ENCODE data around the gene NPC1.

NPC1 gene

DNA sequence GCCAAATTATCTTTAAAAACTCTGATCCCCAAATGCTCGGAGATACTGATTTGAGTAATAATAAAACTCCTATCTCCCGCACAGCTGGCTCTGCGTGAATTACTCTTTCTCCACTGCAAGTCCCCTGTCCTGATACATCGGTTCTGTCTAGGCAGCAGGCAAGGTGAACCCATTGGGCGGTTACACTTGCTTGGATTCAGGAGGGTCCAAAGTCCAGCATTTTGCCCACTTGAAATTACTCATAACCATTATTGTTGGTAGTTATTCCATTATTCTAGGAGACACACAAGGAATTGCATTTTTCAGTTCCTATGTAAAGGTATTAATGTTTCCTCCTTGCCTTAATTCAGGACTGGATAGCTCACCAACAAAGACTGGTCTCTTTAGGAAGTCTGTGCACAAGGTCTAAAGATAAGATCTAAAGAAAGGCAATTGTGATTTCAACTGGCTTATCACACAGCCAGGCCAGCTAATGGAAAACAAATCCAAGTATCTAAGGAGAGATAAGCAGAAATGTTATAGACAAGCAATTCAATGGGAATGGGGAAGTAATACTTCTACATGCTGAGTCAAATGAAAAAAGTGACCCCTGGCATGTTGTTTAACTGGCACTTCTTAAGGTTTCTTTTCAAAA is 23.2 kb upstream of the NPC1 start:
- no peak overlapping the region for H2AFZ ChIP-seq (ENCODE audit: low read length, unreplicated experiment)
- no peaks in the 10 kb centered on the region for H3K4me1 ChIP-seq (ENCODE audit: control insufficient read depth, insufficient read depth, low read length, unreplicated experiment)
- no peaks in the 10 kb centered on the region for H3K79me2 ChIP-seq (ENCODE audit: control insufficient read depth, insufficient read depth, low read length, unreplicated experiment)
- no peaks in the 10 kb centered on the region for H3K36me3 ChIP-seq (ENCODE audit: insufficient read depth, low read length)
- H3K27me3 ChIP-seq (ENCODE audit: insufficient read depth, low read length) = no peaks in the 10 kb centered on the region
- no peak overlapping the region for H3K4me3 ChIP-seq (ENCODE audit: low read depth, low read length)
- H3K27ac ChIP-seq (ENCODE audit: low read depth, low read length) = no peak overlapping the region

DNA sequence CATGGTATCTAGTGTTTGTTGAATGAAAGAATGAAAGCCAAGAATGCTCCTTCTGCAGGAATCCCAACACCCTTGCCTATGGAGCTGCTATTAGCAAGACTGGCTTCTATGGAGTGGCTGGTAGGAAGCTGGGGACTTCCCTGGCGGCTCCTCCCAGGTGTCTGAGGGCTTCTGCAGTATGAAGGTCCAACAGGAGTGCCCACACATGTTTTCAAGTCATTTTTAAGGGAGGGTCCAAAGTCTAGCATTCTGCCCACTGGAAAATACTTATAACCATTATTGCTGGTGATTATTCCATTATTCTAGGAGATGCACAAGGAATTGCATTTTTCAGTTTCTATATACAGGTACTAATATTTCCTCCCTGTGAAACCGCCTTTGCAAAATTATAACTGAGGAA is 21.9 kb upstream of the NPC1 start:
- Histone ChIP-seq H3K79me2 (ENCODE audit: control insufficient read depth, insufficient read depth, low read length, unreplicated experiment) (no peaks in the 10 kb centered on the region), H2AFZ (ENCODE audit: low read length, unreplicated experiment) (no peak overlapping the region), H3K4me1 (ENCODE audit: control insufficient read depth, insufficient read depth, low read length, unreplicated experiment) (no peaks in the 10 kb centered on the region), H3K27ac (ENCODE audit: low read depth, low read length) (no peak overlapping the region), H3K4me3 (ENCODE audit: low read depth, low read length) (no peak overlapping the region), H3K27me3 (ENCODE audit: insufficient read depth, low read length) (no peaks in the 10 kb centered on the region), H3K36me3 (ENCODE audit: insufficient read depth, low read length) (no peaks in the 10 kb centered on the region)

DNA sequence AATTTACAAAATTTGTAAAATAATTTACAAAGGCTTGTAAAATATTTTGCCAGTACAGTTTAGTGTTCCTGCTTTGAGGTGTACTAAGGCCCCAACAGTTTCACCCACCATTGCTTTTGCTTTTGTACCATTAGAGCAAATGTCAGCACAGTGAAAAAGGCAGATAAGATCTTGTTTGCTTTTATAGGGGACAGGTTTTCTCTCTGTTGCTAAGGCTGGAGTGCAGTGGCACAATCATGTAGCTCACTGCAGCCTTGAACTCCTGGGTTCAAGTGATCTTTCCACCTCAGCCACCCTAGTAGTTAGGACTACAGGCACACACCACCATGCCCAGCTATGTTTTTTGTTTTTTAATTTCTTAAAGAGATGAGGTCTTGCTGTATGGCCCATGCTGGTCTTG is 19.6 kb upstream of the NPC1 start:
- no peaks in the 10 kb centered on the region for H3K79me2 ChIP-seq (ENCODE audit: control insufficient read depth, insufficient read depth, low read length, unreplicated experiment)
- H2AFZ ChIP-seq (ENCODE audit: low read length, unreplicated experiment) = no peak overlapping the region
- no peaks in the 10 kb centered on the region for H3K36me3 ChIP-seq (ENCODE audit: insufficient read depth, low read length)
- H3K4me1 ChIP-seq (ENCODE audit: control insufficient read depth, insufficient read depth, low read length, unreplicated experiment) = no peaks in the 10 kb centered on the region
- H3K27ac ChIP-seq (ENCODE audit: low read depth, low read length) = no peak overlapping the region
- no peak overlapping the region for H3K4me3 ChIP-seq (ENCODE audit: low read depth, low read length)
- H3K27me3 ChIP-seq (ENCODE audit: insufficient read depth, low read length) = no peaks in the 10 kb centered on the region

DNA sequence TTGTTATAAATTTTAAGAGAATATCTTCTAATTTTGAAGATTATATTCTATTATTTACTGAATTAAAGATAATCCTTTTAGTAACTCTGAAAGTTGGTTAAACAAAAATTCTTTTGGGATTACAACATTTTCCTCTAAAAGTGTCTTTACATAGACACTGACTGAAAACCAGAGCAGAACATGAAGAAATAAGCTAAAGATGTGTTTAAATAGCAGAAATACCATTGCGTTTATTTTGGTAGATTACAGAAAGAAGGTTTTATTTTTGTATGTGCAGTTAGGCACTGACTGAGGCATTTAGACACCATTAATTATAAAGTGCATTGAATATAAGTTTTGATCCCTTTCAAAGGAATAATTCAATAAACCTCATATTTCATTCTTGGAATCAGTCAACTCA is 13.5 kb upstream of the NPC1 start:
- H3K79me2 ChIP-seq (ENCODE audit: control insufficient read depth, insufficient read depth, low read length, unreplicated experiment) = no peaks in the 10 kb centered on the region
- no peaks in the 10 kb centered on the region for H3K4me1 ChIP-seq (ENCODE audit: control insufficient read depth, insufficient read depth, low read length, unreplicated experiment)
- no peak overlapping the region for H3K27ac ChIP-seq (ENCODE audit: low read depth, low read length)
- H2AFZ ChIP-seq (ENCODE audit: low read length, unreplicated experiment) = no peak overlapping the region
- no peaks in the 10 kb centered on the region for H3K27me3 ChIP-seq (ENCODE audit: insufficient read depth, low read length)
- no peak overlapping the region for H3K4me3 ChIP-seq (ENCODE audit: low read depth, low read length)
- H3K36me3 ChIP-seq (ENCODE audit: insufficient read depth, low read length) = no peaks in the 10 kb centered on the region

DNA sequence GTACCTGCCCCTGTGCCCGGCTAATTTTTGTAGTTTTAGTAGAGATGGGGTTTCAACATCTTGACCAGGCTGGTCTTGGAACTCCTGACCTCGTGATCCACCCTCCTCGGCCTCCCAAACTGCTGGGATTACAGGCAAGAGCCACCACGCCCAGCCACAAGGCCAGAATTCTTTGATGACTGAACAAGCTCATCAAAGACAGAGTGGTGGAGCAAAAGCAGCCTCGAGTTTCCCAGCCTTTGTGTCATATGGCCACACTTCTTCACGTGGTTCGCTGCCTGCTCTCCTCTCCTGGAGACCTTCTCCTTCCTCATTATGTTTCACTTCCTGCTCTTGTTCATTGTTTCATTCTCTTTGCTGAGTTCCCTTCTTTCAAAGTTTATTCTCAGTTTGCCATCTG is 9.9 kb upstream of the NPC1 start:
- no peaks in the 10 kb centered on the region for H3K79me2 ChIP-seq (ENCODE audit: control insufficient read depth, insufficient read depth, low read length, unreplicated experiment)
- no peaks in the 10 kb centered on the region for H3K36me3 ChIP-seq (ENCODE audit: insufficient read depth, low read length)
- H3K4me3 ChIP-seq (ENCODE audit: low read depth, low read length) = no peak overlapping the region
- H3K27ac ChIP-seq (ENCODE audit: low read depth, low read length) = no peak overlapping the region
- H3K4me1 ChIP-seq (ENCODE audit: control insufficient read depth, insufficient read depth, low read length, unreplicated experiment) = peaks cover 17% of the 10 kb centered on the region
- no peak overlapping the region for H2AFZ ChIP-seq (ENCODE audit: low read length, unreplicated experiment)
- H3K27me3 ChIP-seq (ENCODE audit: insufficient read depth, low read length) = no peaks in the 10 kb centered on the region

DNA sequence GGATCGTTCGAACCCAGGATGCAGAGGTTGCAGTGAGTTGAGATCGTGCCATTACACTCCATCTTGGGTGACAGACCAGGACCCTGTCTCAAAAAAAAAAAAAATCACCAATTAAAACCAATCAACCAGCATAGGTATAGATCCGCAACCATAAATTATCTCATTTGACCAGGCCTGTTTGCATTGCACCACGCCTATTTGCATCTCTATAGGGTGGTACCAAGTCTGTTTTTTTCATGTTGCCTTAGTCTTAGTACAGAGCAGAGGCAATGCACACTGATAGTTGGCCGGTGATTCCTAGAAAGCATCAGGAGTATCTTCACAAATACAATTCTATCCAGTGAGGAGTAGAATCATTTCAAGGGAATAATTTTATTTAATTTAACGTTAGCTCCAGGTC is 9.3 kb upstream of the NPC1 start:
- H3K27me3 ChIP-seq (ENCODE audit: insufficient read depth, low read length) = no peaks in the 10 kb centered on the region
- no peaks in the 10 kb centered on the region for H3K36me3 ChIP-seq (ENCODE audit: insufficient read depth, low read length)
- no peak overlapping the region for H3K27ac ChIP-seq (ENCODE audit: low read depth, low read length)
- H3K4me1 ChIP-seq (ENCODE audit: control insufficient read depth, insufficient read depth, low read length, unreplicated experiment) = peaks cover 20% of the 10 kb centered on the region
- H2AFZ ChIP-seq (ENCODE audit: low read length, unreplicated experiment) = no peak overlapping the region
- no peak overlapping the region for H3K4me3 ChIP-seq (ENCODE audit: low read depth, low read length)
- no peaks in the 10 kb centered on the region for H3K79me2 ChIP-seq (ENCODE audit: control insufficient read depth, insufficient read depth, low read length, unreplicated experiment)

DNA sequence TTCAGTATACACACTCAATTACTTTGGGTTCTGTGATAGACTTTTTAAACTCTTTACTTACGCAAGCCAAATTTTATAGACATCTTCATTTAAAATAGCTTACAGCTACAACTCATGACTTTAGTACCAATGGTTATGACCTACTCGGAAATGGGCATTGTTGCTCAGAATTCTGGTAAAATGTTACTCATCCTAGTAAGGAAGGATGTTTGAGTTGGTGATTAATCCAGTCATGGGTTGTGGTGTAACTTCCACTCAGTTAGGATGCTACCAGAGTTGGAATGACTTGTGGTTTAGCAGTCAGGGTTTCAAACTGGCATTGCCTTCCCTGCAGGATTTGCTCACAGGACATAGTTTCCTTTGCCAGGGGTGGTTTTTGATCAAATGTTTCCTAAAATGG is 7.4 kb upstream of the NPC1 start:
- H2AFZ ChIP-seq (ENCODE audit: low read length, unreplicated experiment) = peak overlapping the region; percentile 49

DNA sequence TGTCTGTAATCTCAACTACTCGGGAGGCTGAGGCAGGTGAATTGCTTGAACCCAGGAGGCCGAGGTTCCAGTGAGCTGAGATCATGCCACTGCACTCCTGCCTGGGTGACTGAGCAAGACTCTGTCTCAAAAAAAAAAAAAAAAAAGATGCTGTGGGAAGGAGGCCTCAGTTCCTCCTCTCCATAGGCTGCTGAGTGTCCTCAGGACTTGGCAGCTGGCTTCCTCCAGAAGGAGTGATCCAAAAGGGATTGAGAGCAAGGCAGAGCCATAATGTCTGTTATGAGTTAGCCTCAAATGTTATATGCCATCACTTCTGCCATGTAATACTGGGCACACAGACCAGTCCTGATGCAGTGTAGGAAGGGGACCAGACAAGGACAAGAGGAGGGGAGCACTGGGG is 6.6 kb upstream of the NPC1 start:
- Histone ChIP-seq H2AFZ (ENCODE audit: low read length, unreplicated experiment) (no peak overlapping the region), H3K4me1 (ENCODE audit: control insufficient read depth, insufficient read depth, low read length, unreplicated experiment) (peaks cover 29% of the 10 kb centered on the region), H3K36me3 (ENCODE audit: insufficient read depth, low read length) (no peaks in the 10 kb centered on the region), H3K27me3 (ENCODE audit: insufficient read depth, low read length) (no peaks in the 10 kb centered on the region), H3K27ac (ENCODE audit: low read depth, low read length) (peak overlapping the region; percentile 91), H3K79me2 (ENCODE audit: control insufficient read depth, insufficient read depth, low read length, unreplicated experiment) (no peaks in the 10 kb centered on the region), H3K4me3 (ENCODE audit: low read depth, low read length) (no peak overlapping the region)

More for the DNA sequence above, 7.4 kb upstream of the NPC1 start:
- Histone ChIP-seq H3K79me2 (ENCODE audit: control insufficient read depth, insufficient read depth, low read length, unreplicated experiment) (no peaks in the 10 kb centered on the region), H3K36me3 (ENCODE audit: insufficient read depth, low read length) (no peaks in the 10 kb centered on the region), H3K27me3 (ENCODE audit: insufficient read depth, low read length) (no peaks in the 10 kb centered on the region), H3K4me1 (ENCODE audit: control insufficient read depth, insufficient read depth, low read length, unreplicated experiment) (peaks cover 26% of the 10 kb centered on the region), H3K27ac (ENCODE audit: low read depth, low read length) (peak overlapping the region; percentile 91), H3K4me3 (ENCODE audit: low read depth, low read length) (no peak overlapping the region)

DNA sequence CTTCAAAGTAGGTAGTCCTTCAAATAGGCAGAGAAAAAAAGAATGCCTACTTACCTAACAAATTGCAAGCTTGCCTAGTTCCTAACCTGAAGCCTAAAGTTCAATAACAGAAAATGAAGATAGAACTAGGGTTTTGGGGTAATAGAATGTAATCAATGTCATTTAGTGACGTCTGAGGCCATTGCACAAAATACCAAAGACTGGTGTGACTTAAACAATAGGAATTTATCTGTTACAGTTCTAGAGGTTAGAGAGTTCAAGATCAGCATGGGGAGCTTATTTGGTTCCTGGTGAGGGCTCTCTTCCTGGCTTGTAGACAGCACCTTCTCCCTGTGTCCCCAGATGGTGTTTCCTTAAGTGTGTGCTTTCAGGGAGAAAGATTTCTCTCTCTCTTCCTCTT is 4.7 kb upstream of the NPC1 start:
- Histone ChIP-seq H2AFZ (ENCODE audit: low read length, unreplicated experiment) (no peak overlapping the region), H3K79me2 (ENCODE audit: control insufficient read depth, insufficient read depth, low read length, unreplicated experiment) (peaks cover under 1% of the 10 kb centered on the region), H3K4me1 (ENCODE audit: control insufficient read depth, insufficient read depth, low read length, unreplicated experiment) (peaks cover 34% of the 10 kb centered on the region), H3K27ac (ENCODE audit: low read depth, low read length) (peak overlapping the region; percentile 29; the same call in 1 of the 2 replicates), H3K4me3 (ENCODE audit: low read depth, low read length) (no peak overlapping the region), H3K27me3 (ENCODE audit: insufficient read depth, low read length) (no peaks in the 10 kb centered on the region), H3K36me3 (ENCODE audit: insufficient read depth, low read length) (no peaks in the 10 kb centered on the region)

DNA sequence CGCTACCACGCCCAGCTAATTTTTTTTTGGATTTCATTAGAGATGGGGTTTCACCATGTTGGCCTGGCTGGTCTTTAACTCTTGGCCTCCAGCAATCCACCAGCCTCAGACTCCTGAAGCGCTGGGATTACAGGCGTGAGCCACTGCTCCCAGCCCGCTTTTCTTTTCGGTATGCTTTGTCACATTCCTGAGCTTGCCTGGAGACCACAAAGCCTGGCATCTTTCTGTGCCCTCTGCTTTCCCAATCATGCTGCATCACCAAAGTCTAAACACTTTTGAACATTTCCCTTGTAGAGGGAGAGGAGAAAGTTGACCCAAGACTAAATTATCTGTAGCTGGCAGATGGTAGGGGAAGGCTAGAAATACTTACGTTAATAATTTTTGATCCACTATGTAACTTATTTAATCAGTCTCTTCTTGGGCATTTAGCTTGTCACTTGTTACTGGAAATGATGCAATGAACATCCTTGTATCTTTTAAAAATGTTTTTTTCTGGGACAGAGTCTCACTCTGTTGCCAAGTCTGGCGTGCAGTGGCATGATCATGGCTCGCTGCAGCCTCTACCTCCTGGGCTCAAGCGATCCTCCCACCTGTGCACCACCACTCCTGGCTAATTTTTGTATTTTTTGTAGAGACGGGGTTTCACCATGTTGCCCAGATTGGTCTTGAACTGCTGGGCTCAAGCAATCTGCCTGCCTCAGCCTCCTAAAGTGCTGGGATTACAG is 2.7 kb upstream of the NPC1 start:
- H3K36me3 ChIP-seq (ENCODE audit: insufficient read depth, low read length) = no peaks in the 10 kb centered on the region
- no peak overlapping the region for H2AFZ ChIP-seq (ENCODE audit: low read length, unreplicated experiment)
- no peaks in the 10 kb centered on the region for H3K27me3 ChIP-seq (ENCODE audit: insufficient read depth, low read length)
- H3K4me3 ChIP-seq (ENCODE audit: low read depth, low read length) = no peak overlapping the region
- H3K79me2 ChIP-seq (ENCODE audit: control insufficient read depth, insufficient read depth, low read length, unreplicated experiment) = peaks cover 20% of the 10 kb centered on the region
- peaks cover 38% of the 10 kb centered on the region for H3K4me1 ChIP-seq (ENCODE audit: control insufficient read depth, insufficient read depth, low read length, unreplicated experiment)
- no peak overlapping the region for H3K27ac ChIP-seq (ENCODE audit: low read depth, low read length)

DNA sequence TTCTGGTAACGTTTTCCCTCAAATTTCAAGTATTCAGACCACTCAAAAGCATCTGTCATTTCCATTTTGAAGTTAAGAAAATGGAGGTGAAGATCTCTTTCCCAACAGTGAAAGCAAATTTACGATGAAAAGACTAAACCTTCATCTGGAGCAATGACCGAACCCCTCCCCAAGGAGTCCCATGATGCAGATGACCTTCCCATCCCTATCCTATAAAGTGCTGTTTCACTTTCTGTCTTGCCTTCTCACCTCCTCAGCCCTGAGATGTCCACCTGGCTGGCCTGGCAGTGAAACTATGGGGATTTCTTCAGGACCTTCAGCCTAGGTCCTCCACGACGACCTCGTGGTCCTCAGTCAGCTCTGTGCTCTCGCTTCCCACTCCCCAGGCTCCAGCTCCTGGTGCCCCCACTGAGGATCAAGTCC is 925 bp upstream of the NPC1 start:
- peak overlapping the region; percentile 89 for H2AFZ ChIP-seq (ENCODE audit: low read length, unreplicated experiment)
- peaks cover 37% of the 10 kb centered on the region for H3K79me2 ChIP-seq (ENCODE audit: control insufficient read depth, insufficient read depth, low read length, unreplicated experiment)
- H3K36me3 ChIP-seq (ENCODE audit: insufficient read depth, low read length) = 0 out of 2 replicates have a peak, but pooled peaks cover 3% of the 10 kb centered on the region
- peaks cover 38% of the 10 kb centered on the region for H3K4me1 ChIP-seq (ENCODE audit: control insufficient read depth, insufficient read depth, low read length, unreplicated experiment)
- H3K27ac ChIP-seq (ENCODE audit: low read depth, low read length) = peak overlapping the region; percentile 95
- H3K27me3 ChIP-seq (ENCODE audit: insufficient read depth, low read length) = no peaks in the 10 kb centered on the region
- H3K4me3 ChIP-seq (ENCODE audit: low read depth, low read length) = peak overlapping the region; percentile 96
